SK-N-SH (cell line): Measurements from ENCODE around the gene RNF168. TPM values are rescaled to one million over a fixed set of nuclear protein-coding genes. Genes with fewer than 3 reads are reported as not detected.

Experiments
- CTCF ChIA-PET: fragments of 300-600, 350-600 bp; formaldehyde crosslinking; extraction: SDS; loops from one replicate; lab custom pipeline; 2021; lab: Yijun Ruan, JAX
- POLR2A ChIA-PET: fragments of 350-600 bp; sonication (Branson Sonifier 250); formaldehyde crosslinking; extraction: SDS; loops from one replicate; lab custom pipeline; 2020; ENCODE audit warnings: antibody characterized with exemption, inconsistent platforms; lab: Yijun Ruan, JAX
- DNase-seq: peaks from one replicate; pipeline ENCODE4 v3.0.0; 2012
- H2AFZ ChIP-seq: fragments of 200-600 bp; sonication (generic); 2 replicates; pipeline ENCODE4 v1.8.1; 2016; ENCODE audit warnings: antibody characterized with exemption, mild to moderate bottlenecking, low read depth
- H3F3A ChIP-seq: fragments of 200-600 bp; sonication (generic); replicated peaks from 2 replicates; pipeline ENCODE3; 2016; ENCODE audit warnings: antibody characterized with exemption, mild to moderate bottlenecking; ENCODE audit not compliant: insufficient read depth
- H3K27ac ChIP-seq, 2 experiments: fragments of 200-500 bp in 1 of 2; fragments of 200-600 bp in 1 of 2; sonication (Bioruptor generic) in 1 of 2; sonication (generic), shearing (Covaris generic) in 1 of 2; 2 replicates each; pipeline versions ENCODE4 v1.5.1 to v1.6.1; 2014 to 2016; ENCODE audit warnings: low read depth in 2 of 2, inconsistent platforms in 1 of 2, low read length in 1 of 2, mild to moderate bottlenecking in 1 of 2, mixed read lengths in 1 of 2
- H3K27me3 ChIP-seq: fragments of 200-600 bp; sonication (generic), shearing (Covaris generic); 2 replicates; pipeline ENCODE4 v1.6.1; 2016; ENCODE audit warnings: mixed run types; ENCODE audit not compliant: insufficient read depth
- H3K36me3 ChIP-seq, 2 experiments: fragments of 200-500 bp in 1 of 2; fragments of 200-600 bp in 1 of 2; sonication (Bioruptor generic) in 1 of 2; sonication (generic) in 1 of 2; replicated peaks in 1 of 2; 2 replicates each; pipeline versions ENCODE3 to v1.5.1; 2014 to 2016; ENCODE audit warnings: low read length in 1 of 2, mild to moderate bottlenecking in 1 of 2; ENCODE audit not compliant: insufficient read depth in 2 of 2, control insufficient read depth in 1 of 2
- H3K4me1 ChIP-seq, 2 experiments: fragments of 200-500 bp in 1 of 2; fragments of 200-600 bp in 1 of 2; sonication (Bioruptor generic) in 1 of 2; sonication (generic), shearing (Covaris generic) in 1 of 2; 2 replicates each; pipeline versions ENCODE4 v1.5.1 to v1.6.1; 2014 to 2016; ENCODE audit warnings: low read depth in 1 of 2, low read length in 1 of 2, mixed run types in 1 of 2; ENCODE audit not compliant: insufficient read depth in 2 of 2, control insufficient read depth in 1 of 2
- H3K4me2 ChIP-seq: fragments of 200-600 bp; sonication (generic), shearing (Covaris generic); 2 replicates; pipeline ENCODE4 v1.6.1; 2017; ENCODE audit warnings: mixed run types
- H3K4me3 ChIP-seq, 2 experiments: fragments of 200-500 bp in 1 of 2; fragments of 200-600 bp in 1 of 2; sonication (Bioruptor generic) in 1 of 2; sonication (generic), shearing (Covaris generic) in 1 of 2; 2 replicates each; pipeline versions ENCODE4 v1.5.1 to v1.8.1; 2014 to 2016; ENCODE audit warnings: low read depth in 2 of 2, inconsistent platforms in 1 of 2, low read length in 1 of 2, mild to moderate bottlenecking in 1 of 2, mixed read lengths in 1 of 2, moderate library complexity in 1 of 2
- H3K79me2 ChIP-seq: fragments of 200-600 bp; sonication (generic); 2 replicates; pipeline ENCODE4 v1.8.1; 2017; ENCODE audit warnings: mild to moderate bottlenecking; ENCODE audit not compliant: insufficient read depth
- H3K9ac ChIP-seq: fragments of 200-600 bp; sonication (generic); 2 replicates; pipeline ENCODE4 v1.6.1; 2017; ENCODE audit warnings: mixed run types
- H3K9me2 ChIP-seq: fragments of 200-600 bp; sonication (generic); 2 replicates; pipeline ENCODE4 v1.6.1; 2017; ENCODE audit warnings: mixed run types
- H3K9me3 ChIP-seq: fragments of 200-600 bp; sonication (generic); 2 replicates; pipeline ENCODE4 v1.6.1; 2017; ENCODE audit warnings: mixed run types, mild to moderate bottlenecking, moderate library complexity
- H4K20me1 ChIP-seq: fragments of 200-600 bp; sonication (generic); 2 replicates; pipeline ENCODE4 v1.6.1; 2017; ENCODE audit warnings: mild to moderate bottlenecking, mixed run types; ENCODE audit not compliant: insufficient read depth
- CHD2 ChIP-seq: fragments of 150-350 bp; IDR thresholded peaks from 2 replicates; pipeline ENCODE4 v1.6.1; 2018; ENCODE audit warnings: low read length; ENCODE audit not compliant: partially characterized antibody
- CTCF ChIP-seq: fragments of 200-600 bp; sonication (generic); IDR thresholded peaks from 2 replicates; pipeline ENCODE4 v1.6.1; 2017; ENCODE audit warnings: antibody characterized with exemption, mild to moderate bottlenecking, moderate library complexity
- ELF1 ChIP-seq: IDR thresholded peaks from 2 replicates; pipeline ENCODE4 v1.4.0; 2012
- EZH2phosphoT487 ChIP-seq: fragments of 200-600 bp; sonication (generic); IDR thresholded peaks from 2 replicates; pipeline ENCODE4 v1.6.1; 2017; ENCODE audit warnings: low read depth, mixed run types, mild to moderate bottlenecking, antibody characterized with exemption, moderate library complexity, borderline replicate concordance
- FOSL2 ChIP-seq: IDR thresholded peaks from 2 replicates; pipeline ENCODE4 v1.4.0; 2012; ENCODE audit warnings: low read depth, mild to moderate bottlenecking, moderate library complexity, borderline replicate concordance
- FOXJ3 ChIP-seq: sonication (generic); formaldehyde crosslinking; IDR thresholded peaks from 2 replicates; pipeline ENCODE4 v1.5.1; 2020; ENCODE audit warnings: mild to moderate bottlenecking, missing genetic modification reagents
- GABPA ChIP-seq: IDR thresholded peaks from 2 replicates; pipeline ENCODE4 v1.4.0; 2012; ENCODE audit warnings: low read depth, mild to moderate bottlenecking
- GATA2 ChIP-seq: sonication (generic); formaldehyde crosslinking; IDR thresholded peaks from 2 replicates; pipeline ENCODE4 v1.5.0; 2020; ENCODE audit warnings: mild to moderate bottlenecking, missing genetic modification reagents
- JUND ChIP-seq: IDR thresholded peaks from 2 replicates; pipeline ENCODE4 v1.4.0; 2012
- MXI1 ChIP-seq: IDR thresholded peaks from 2 replicates; pipeline ENCODE4 v1.6.1; 2012; ENCODE audit warnings: mild to moderate bottlenecking, low read depth, low read length, improper control_type of control experiment
- PBX3 ChIP-seq: IDR thresholded peaks from 2 replicates; pipeline ENCODE4; 2012
- POLR2AphosphoS5 ChIP-seq: IDR thresholded peaks from 2 replicates; pipeline ENCODE4 v1.6.1; 2012; ENCODE audit warnings: low read depth, low read length
- RAD21 ChIP-seq: IDR thresholded peaks from 2 replicates; pipeline ENCODE4 v1.6.1; 2012; ENCODE audit warnings: mild to moderate bottlenecking, low read length
- RFX5 ChIP-seq: IDR thresholded peaks from 2 replicates; pipeline ENCODE4 v1.6.1; 2012; ENCODE audit warnings: mild to moderate bottlenecking, improper control_type of control experiment, low read length
- SIN3A ChIP-seq: IDR thresholded peaks from 2 replicates; pipeline ENCODE4 v1.6.1; 2012; ENCODE audit warnings: low read depth, mild to moderate bottlenecking, low read length, moderate library complexity, borderline replicate concordance
- SMC3 ChIP-seq: IDR thresholded peaks from 2 replicates; pipeline ENCODE4 v1.6.1; 2012; ENCODE audit warnings: low read depth, low read length, improper control_type of control experiment
- USF2 ChIP-seq: fragments of 150-350 bp; IDR thresholded peaks from 2 replicates; pipeline ENCODE4 v1.6.1; 2017; ENCODE audit warnings: antibody characterized with exemption, low read length, low read depth, borderline replicate concordance
- WGBS: methylation state at CpG from one replicate; pipeline ENCODE4 v1.1.6; 2017; ENCODE audit warnings: low lambda C conversion rate; 5-methylcytosine and 5-hydroxymethylcytosine counted together
- polyA plus RNA-seq, 3 experiments: library from polyadenylated mRNA; depleted of rRNA; stranded (reverse); fragments of >200 nt; gene quantifications; 2 replicates each; pipeline ENCODE4 v1.2.3, GENCODE V29; 2012
- TF ChIP-seq, protein P1 (sequence below): IDR thresholded peaks from 2 replicates; pipeline ENCODE4 v1.4.0; 2012; ENCODE audit warnings: low read depth, borderline replicate concordance
- TF ChIP-seq, protein P2 (sequence below): IDR thresholded peaks from 2 replicates; pipeline ENCODE4 v1.4.0; 2012; ENCODE audit warnings: low read depth, borderline replicate concordance

Gene RNF168
- polyA plus RNA-seq, 1 of the 3 experiments (the other 2 are of a cell fraction): 1.9 TPM

DNA sequence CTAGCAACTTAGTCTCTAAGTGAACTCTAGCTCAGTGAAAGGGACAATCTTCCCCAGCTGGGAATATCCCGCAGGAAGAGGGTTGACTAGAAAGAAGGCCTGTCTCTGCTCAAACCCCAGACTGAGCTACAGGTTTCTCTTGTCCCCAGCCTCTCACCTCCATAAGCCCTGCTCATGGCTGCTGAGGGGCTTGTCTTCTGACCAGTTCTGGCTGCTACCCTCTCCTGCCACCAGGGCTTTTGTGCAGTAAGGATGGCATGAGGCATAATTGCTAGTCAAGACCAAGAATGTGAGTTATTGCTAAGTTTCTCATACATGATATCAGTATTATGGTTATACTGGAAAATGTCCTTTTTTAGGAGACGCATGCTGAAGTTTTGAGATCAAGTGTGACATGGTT is 43.5 kb upstream of the RNF168 start:
- no peak overlapping the region for H3K9ac ChIP-seq
- H3K79me2 ChIP-seq: no peaks in the 10 kb centered on the region
- H2AFZ ChIP-seq: no peak overlapping the region
- H3K4me3 ChIP-seq: no peak overlapping the region
- no peaks in the 10 kb centered on the region for H4K20me1 ChIP-seq
- H3K36me3 ChIP-seq: no peaks in the 10 kb centered on the region
- H3K27ac ChIP-seq: no peak overlapping the region
- H3F3A ChIP-seq: no peaks in the 10 kb centered on the region
- no peak for DNase-seq
- H3K4me1 ChIP-seq: no peaks in the 10 kb centered on the region
- no peak overlapping the region for H3K4me2 ChIP-seq
- no peak for TF ChIP-seq GABPA
- TF ChIP-seq, protein P1, sequence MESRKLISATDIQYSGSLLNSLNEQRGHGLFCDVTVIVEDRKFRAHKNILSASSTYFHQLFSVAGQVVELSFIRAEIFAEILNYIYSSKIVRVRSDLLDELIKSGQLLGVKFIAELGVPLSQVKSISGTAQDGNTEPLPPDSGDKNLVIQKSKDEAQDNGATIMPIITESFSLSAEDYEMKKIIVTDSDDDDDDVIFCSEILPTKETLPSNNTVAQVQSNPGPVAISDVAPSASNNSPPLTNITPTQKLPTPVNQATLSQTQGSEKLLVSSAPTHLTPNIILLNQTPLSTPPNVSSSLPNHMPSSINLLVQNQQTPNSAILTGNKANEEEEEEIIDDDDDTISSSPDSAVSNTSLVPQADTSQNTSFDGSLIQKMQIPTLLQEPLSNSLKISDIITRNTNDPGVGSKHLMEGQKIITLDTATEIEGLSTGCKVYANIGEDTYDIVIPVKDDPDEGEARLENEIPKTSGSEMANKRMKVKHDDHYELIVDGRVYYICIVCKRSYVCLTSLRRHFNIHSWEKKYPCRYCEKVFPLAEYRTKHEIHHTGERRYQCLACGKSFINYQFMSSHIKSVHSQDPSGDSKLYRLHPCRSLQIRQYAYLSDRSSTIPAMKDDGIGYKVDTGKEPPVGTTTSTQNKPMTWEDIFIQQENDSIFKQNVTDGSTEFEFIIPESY: no peak
- TF ChIP-seq CTCF: no peak
- no peak for TF ChIP-seq ELF1
- TF ChIP-seq POLR2AphosphoS5: no peak
- TF ChIP-seq FOXJ3: no peak
- TF ChIP-seq CHD2: no peak
- no peak for TF ChIP-seq JUND
- TF ChIP-seq MXI1: no peak
- TF ChIP-seq RAD21: no peak
- no peak for TF ChIP-seq GATA2 (CRISPR knock-in tag)
- TF ChIP-seq, protein P2, sequence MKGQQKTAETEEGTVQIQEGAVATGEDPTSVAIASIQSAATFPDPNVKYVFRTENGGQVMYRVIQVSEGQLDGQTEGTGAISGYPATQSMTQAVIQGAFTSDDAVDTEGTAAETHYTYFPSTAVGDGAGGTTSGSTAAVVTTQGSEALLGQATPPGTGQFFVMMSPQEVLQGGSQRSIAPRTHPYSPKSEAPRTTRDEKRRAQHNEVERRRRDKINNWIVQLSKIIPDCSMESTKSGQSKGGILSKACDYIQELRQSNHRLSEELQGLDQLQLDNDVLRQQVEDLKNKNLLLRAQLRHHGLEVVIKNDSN: no peak
- TF ChIP-seq SMC3: no peak
- no peak for TF ChIP-seq SIN3A
- TF ChIP-seq FOSL2: no peak
- no peak for TF ChIP-seq PBX3
- no peak for TF ChIP-seq USF2
- no peak for TF ChIP-seq EZH2phosphoT487
- no peak for TF ChIP-seq RFX5
- 83% methylated on average over 2 of the region's 2 CpGs for WGBS
- ChIA-PET POLR2A (no interaction called here), CTCF (interaction anchor here (1.4 kb wide), 1 partner anchor 18 kb away, joined by 5 read pairs; no protein-coding TSS in a partner anchor)
- no peaks in the 10 kb centered on the region for H3K27me3 ChIP-seq
- no peaks in the 10 kb centered on the region for H3K9me2 ChIP-seq
- H3K9me3 ChIP-seq: no peaks in the 10 kb centered on the region
